Activated B cell treated with CpG ODN at 0.5 μM for 24 hours (primary cell): ENCODE data around the gene CD180. TPM values are rescaled to one million over a fixed set of nuclear protein-coding genes. Genes with fewer than 3 reads are reported as not detected.

Experiments
- ATAC-seq: fragments of 200-7000 bp; cut with Tn5 transposase; one replicate; pipeline ENCODE4 v1.10.0; 2021; ENCODE audit warnings: low read depth, mild to moderate bottlenecking, moderate library complexity
- CTCF ChIA-PET: fragments of 350-600 bp; sonication (Branson Sonifier 250); formaldehyde crosslinking; loops from one replicate; lab custom pipeline; 2021; ENCODE audit warnings: antibody characterized with exemption; lab: Charles Lee
- POLR2A ChIA-PET: fragments of 350-600 bp; sonication (Branson Sonifier 250); formaldehyde crosslinking; loops from one replicate; lab custom pipeline; 2021; ENCODE audit warnings: antibody characterized with exemption; lab: Charles Lee
- DNase-seq: peaks from one replicate; pipeline ENCODE4 v3.0.0; 2022
- H3K27ac Mint-ChIP-seq: one replicate; pipeline ENCODE4 v1.8.0; 2020; ENCODE audit warnings: mixed read lengths
- H3K27me3 Mint-ChIP-seq: one replicate; pipeline ENCODE4 v1.8.0; 2021; ENCODE audit warnings: mixed read lengths
- H3K36me3 Mint-ChIP-seq: one replicate; pipeline ENCODE4 v1.8.0; 2021; ENCODE audit warnings: low read depth, mixed read lengths
- H3K4me1 Mint-ChIP-seq: one replicate; pipeline ENCODE4 v1.8.0; 2021; ENCODE audit warnings: mixed read lengths
- H3K4me3 Mint-ChIP-seq: one replicate; pipeline ENCODE4 v1.8.0; 2020; ENCODE audit warnings: mild to moderate bottlenecking, mixed read lengths
- H3K9me3 Mint-ChIP-seq: one replicate; pipeline ENCODE4 v1.8.0; 2020; ENCODE audit warnings: mixed read lengths
- intact Hi-C: fragments of 100-400 bp; cut with micrococcal nuclease; formaldehyde crosslinking; loops from one replicate; pipeline ENCODE4 v1.15.1; 2024
- total RNA-seq: library from RNA; stranded (reverse); gene quantifications from 2 replicates; pipeline ENCODE4 v1.2.3, GENCODE V29; 2022
- TF ChIP-seq, protein P1 (sequence below): fragments of 200-600 bp; IDR thresholded peaks from one replicate; pipeline ENCODE4 v1.8.0; 2022; ENCODE audit warnings: antibody characterized with exemption, mild to moderate bottlenecking

Gene CD180
- total RNA-seq, 1 donor from 2014 or later: 35.7 TPM

DNA sequence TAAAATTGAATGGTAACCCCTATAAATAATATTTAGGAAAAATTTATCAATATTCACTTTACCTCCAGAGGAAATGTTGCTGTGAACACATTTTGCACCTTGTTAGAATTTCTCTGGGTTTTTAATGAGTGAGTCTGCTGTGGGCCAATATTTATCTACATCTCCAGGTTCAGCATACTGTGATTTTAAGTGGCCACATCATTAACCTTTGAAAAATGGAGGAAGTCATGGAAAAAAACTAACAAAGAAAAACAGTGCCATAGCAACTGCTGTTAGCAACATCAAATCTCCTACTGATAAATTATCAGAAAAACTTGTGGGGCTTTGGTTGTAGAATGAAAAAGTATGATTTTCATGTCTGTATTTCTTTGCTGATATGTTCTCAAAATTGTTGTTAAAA, 55.0 kb downstream of the CD180 start:
- no peaks in the 10 kb centered on the region for H3K9me3 Mint-ChIP-seq
- intact Hi-C loops: no loop called here
- no peaks in the 10 kb centered on the region for H3K4me1 Mint-ChIP-seq
- H3K27ac Mint-ChIP-seq: no peak overlapping the region
- no peak overlapping the region for H3K4me3 Mint-ChIP-seq
- ATAC-seq (no peak), DNase-seq (no peak)
- peaks cover 27% of the 10 kb centered on the region for H3K36me3 Mint-ChIP-seq
- ChIA-PET CTCF (no interaction called here), POLR2A (no interaction called here)
- H3K27me3 Mint-ChIP-seq: no peaks in the 10 kb centered on the region
- TF ChIP-seq, protein P1, sequence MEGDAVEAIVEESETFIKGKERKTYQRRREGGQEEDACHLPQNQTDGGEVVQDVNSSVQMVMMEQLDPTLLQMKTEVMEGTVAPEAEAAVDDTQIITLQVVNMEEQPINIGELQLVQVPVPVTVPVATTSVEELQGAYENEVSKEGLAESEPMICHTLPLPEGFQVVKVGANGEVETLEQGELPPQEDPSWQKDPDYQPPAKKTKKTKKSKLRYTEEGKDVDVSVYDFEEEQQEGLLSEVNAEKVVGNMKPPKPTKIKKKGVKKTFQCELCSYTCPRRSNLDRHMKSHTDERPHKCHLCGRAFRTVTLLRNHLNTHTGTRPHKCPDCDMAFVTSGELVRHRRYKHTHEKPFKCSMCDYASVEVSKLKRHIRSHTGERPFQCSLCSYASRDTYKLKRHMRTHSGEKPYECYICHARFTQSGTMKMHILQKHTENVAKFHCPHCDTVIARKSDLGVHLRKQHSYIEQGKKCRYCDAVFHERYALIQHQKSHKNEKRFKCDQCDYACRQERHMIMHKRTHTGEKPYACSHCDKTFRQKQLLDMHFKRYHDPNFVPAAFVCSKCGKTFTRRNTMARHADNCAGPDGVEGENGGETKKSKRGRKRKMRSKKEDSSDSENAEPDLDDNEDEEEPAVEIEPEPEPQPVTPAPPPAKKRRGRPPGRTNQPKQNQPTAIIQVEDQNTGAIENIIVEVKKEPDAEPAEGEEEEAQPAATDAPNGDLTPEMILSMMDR: no peak

DNA sequence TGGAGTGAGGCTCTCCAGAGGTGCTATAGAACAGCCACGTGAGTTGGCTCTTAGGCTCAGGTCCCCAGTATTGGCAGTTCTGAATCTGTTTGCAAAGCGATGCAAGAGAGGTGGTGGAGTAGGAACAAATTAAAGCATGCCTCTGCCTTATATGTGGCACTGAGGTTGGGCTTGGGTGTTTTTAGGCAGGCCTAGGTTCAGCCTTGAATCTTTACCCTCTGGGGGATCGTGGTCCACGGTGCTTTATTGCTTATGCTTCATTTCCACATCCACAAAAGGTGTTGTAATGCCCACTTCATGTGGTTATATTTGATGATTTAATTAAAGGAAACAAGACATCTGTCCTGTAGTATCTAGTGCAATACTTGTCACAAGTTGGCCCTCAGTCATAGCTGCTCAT, 56.2 kb downstream of the CD180 start:
- ChIA-PET CTCF (no interaction called here), POLR2A (no interaction called here)
- H3K4me3 Mint-ChIP-seq: no peak overlapping the region

DNA sequence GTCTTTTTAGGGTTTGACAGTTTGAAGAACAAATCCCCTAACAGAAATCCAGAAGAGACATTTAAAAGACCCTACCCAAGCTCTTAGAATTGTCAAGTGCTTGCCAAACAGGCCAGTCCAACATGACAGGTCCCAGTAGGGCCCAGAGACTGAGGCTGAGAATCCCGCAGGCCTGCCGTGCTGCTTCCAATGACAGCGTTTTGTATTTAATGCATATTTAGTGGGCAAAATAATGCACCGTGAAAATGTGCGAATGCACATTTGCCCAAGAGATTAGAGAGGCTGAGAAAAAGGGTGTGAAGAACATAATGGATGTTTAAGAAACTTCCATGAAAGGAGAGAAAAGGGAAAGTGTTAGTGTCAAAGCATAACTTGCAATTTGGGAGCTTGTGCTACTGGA, 57.6 kb downstream of the CD180 start:
- no peak overlapping the region for H3K27ac Mint-ChIP-seq
- ATAC-seq: no peak
- intact Hi-C loops: no loop called here
- no peak for DNase-seq
- TF ChIP-seq, protein P1: no peak
- ChIA-PET POLR2A (interaction anchor here (0.7 kb wide), 1 partner anchor 249 kb away, joined by 3 read pairs; no protein-coding TSS in a partner anchor), CTCF (no interaction called here)
- H3K27me3 Mint-ChIP-seq: no peaks in the 10 kb centered on the region
- peaks cover 20% of the 10 kb centered on the region for H3K36me3 Mint-ChIP-seq
- H3K4me3 Mint-ChIP-seq: no peak overlapping the region
- H3K4me1 Mint-ChIP-seq: no peaks in the 10 kb centered on the region
- H3K9me3 Mint-ChIP-seq: no peaks in the 10 kb centered on the region

More for the DNA sequence above, 56.2 kb downstream of the CD180 start:
- TF ChIP-seq, protein P1: no peak
- no peaks in the 10 kb centered on the region for H3K9me3 Mint-ChIP-seq
- H3K4me1 Mint-ChIP-seq: no peaks in the 10 kb centered on the region
- H3K27ac Mint-ChIP-seq: no peak overlapping the region
- intact Hi-C loops: no loop called here
- peaks cover 30% of the 10 kb centered on the region for H3K36me3 Mint-ChIP-seq
- no peaks in the 10 kb centered on the region for H3K27me3 Mint-ChIP-seq
- DNase-seq: no peak
- ATAC-seq: no peak

DNA sequence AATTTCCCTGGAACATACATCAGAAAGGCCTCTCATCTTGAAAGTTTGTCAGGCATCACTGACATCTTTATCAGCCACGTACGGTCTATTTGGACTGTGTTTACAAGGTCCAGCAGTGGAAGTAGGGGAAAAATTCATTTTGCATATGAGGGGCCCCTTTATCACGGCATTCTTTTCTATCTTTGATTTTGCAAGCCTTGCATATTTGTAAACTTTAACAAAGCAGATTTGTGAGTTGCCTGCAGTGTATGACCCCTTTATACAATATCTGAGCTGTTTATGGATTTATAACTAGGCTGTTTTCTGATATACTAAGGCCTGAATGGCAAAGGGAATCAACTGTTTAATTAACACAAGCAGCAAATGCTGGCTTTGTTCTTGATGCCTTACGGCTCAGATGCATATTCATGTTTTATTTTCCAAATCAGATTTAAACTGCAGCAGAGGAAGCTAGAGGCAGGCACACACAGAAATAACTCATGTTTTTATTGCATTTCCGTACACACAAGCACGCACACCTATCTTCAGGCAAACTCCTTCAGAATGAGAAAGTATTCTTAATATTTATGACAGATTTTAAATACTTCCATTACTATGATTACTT, 61.1 kb downstream of the CD180 start:
- no peak overlapping the region for H3K27ac Mint-ChIP-seq
- ATAC-seq (no peak), DNase-seq (no peak)
- CTCF ChIA-PET: no interaction called here
- no peak overlapping the region for H3K4me3 Mint-ChIP-seq
- no peaks in the 10 kb centered on the region for H3K27me3 Mint-ChIP-seq
- POLR2A ChIA-PET: interaction anchor here (0.7 kb wide), 1 partner anchor 316 kb away, joined by 4 read pairs; no protein-coding TSS in a partner anchor
- peaks cover 12% of the 10 kb centered on the region for H3K36me3 Mint-ChIP-seq
- TF ChIP-seq, protein P1: no peak
- no peaks in the 10 kb centered on the region for H3K9me3 Mint-ChIP-seq
- intact Hi-C loops: no loop called here
- H3K4me1 Mint-ChIP-seq: no peaks in the 10 kb centered on the region

DNA sequence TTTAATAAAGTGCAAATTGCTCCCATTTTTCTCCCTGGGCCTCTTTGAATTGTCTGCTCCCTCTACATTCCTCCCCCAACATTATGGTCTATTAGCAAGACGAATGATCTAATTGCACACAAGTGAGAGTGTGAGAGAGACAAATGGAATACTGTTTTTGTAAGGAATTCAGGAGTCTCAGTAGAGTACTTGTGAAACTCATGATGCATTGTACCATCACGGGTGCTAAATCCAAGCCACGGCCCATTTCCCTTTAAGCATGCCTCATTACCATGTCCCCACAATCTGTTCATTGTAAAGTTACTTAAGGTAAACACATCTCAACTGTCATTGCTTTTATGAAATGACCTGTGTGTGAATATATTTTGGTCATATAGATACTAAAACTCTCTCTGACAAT, 62.8 kb downstream of the CD180 start:
- ChIA-PET CTCF (interaction anchor here (1.0 kb wide), 1 partner anchor 23 kb away, joined by 3 read pairs; no protein-coding TSS in a partner anchor), POLR2A (no interaction called here)
- no peak for DNase-seq
- no peak for ATAC-seq
- Mint-ChIP-seq H3K27ac (no peak overlapping the region), H3K4me1 (no peaks in the 10 kb centered on the region), H3K9me3 (no peaks in the 10 kb centered on the region), H3K27me3 (no peaks in the 10 kb centered on the region), H3K4me3 (no peak overlapping the region), H3K36me3 (peaks cover 9% of the 10 kb centered on the region)
- intact Hi-C loops: no loop called here
- TF ChIP-seq, protein P1: no peak
